Esophagus mucosa (tissue), 1 donor: Measurements from ENCODE around the gene SOCS3. TPM values are rescaled to one million over a fixed set of nuclear protein-coding genes. Genes with fewer than 3 reads are reported as not detected.
A peak's percentile ranks its signal among the peaks of the same experiment; 100 is the strongest.
"Not testable (repeated sequence)": the region's sequence is repeated elsewhere in the genome, so short reads cannot be mapped to it uniquely, and the experiment has no call there.

ENCODE experiments used
- ATAC-seq: fragments of 200-7000 bp; cut with Tn5 transposase; one replicate; pipeline ENCODE4 v1.9.1; 2020
- total RNA-seq: library from RNA; stranded (reverse); gene quantifications from one replicate; pipeline ENCODE4 v1.2.4, GENCODE V29; 2023
- donor health status: DM: yes; HTN: yes; CAD: no.

SOCS3 gene
- total RNA-seq, 1 donor from 2014 or later: 13.6 TPM

- ATAC-seq: no peak
These were observed 11.7 kb downstream of the SOCS3 start for GRCh38 chr17:78348055-78348770.

- no peak for ATAC-seq
These were observed 12.4 kb downstream of the SOCS3 start for GRCh38 chr17:78347453-78347852.

GRCh38 chr17:78346605-78347250 is 13.1 kb downstream of the SOCS3 start:
- ATAC-seq: peak; percentile 15

GRCh38 chr17:78345791-78346494 is 13.9 kb downstream of the SOCS3 start:
- no peak for ATAC-seq

GRCh38 chr17:78345172-78345571 is 14.7 kb downstream of the SOCS3 start:
- ATAC-seq: no peak

- no peak for ATAC-seq
These were observed 15.2 kb downstream of the SOCS3 start for GRCh38 chr17:78344666-78345065.

- peak; percentile 28 for ATAC-seq
These were observed 16.2 kb downstream of the SOCS3 start for GRCh38 chr17:78343543-78344201.

GRCh38 chr17:78343187-78343542 is 16.7 kb downstream of the SOCS3 start:
- ATAC-seq: peak; percentile 9

GRCh38 chr17:78342449-78343186 is 17.3 kb downstream of the SOCS3 start:
- peak; percentile 50 for ATAC-seq

GRCh38 chr17:78341559-78342448 is 18.1 kb downstream of the SOCS3 start:
- ATAC-seq: peak; percentile 35

GRCh38 chr17:78340183-78340955 is 19.5 kb downstream of the SOCS3 start:
- ATAC-seq: no peak

GRCh38 chr17:78338486-78339259 is 21.2 kb downstream of the SOCS3 start:
- peak; percentile 53 for ATAC-seq

GRCh38 chr17:78337244-78338109 is 22.4 kb downstream of the SOCS3 start:
- peak; percentile 18 for ATAC-seq

GRCh38 chr17:78335209-78335608 is 24.7 kb downstream of the SOCS3 start:
- no peak for ATAC-seq

- no peak for ATAC-seq
These were observed 26.9 kb downstream of the SOCS3 start for GRCh38 chr17:78332991-78333390.

- ATAC-seq: not testable (repeated sequence)
These were observed 28.5 kb downstream of the SOCS3 start for GRCh38 chr17:78331355-78331754.

- peak; percentile 26 for ATAC-seq
These were observed 29.2 kb downstream of the SOCS3 start for GRCh38 chr17:78330570-78331224.
